CMK (cell line): ENCODE results near the gene BHLHE41.

Source experiments
- DNase-seq: peaks from one replicate; pipeline ENCODE4 v3.0.0-alpha.2; 2010; ENCODE audit warnings: low read depth

BHLHE41 gene

DNA sequence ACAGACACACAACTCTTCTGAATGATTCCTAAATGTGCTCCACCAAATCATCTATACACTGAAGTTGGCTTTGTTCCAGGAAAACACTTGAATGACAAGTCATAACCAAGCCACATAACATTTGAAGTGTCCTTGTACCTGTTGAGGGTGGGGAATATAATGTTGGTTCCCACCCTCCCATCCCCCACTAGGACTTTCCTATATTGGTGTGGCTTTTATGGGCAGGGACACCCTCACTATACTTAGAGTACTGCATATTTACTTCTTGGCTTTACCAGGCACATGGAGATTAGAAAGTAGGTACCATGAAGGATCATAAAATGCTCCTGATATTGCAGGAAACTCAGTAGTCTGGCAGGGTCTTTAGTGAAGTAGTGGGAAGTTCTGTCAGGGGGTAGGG lies 9.7 kb upstream of the BHLHE41 start:
- DNase-seq = no peak

DNA sequence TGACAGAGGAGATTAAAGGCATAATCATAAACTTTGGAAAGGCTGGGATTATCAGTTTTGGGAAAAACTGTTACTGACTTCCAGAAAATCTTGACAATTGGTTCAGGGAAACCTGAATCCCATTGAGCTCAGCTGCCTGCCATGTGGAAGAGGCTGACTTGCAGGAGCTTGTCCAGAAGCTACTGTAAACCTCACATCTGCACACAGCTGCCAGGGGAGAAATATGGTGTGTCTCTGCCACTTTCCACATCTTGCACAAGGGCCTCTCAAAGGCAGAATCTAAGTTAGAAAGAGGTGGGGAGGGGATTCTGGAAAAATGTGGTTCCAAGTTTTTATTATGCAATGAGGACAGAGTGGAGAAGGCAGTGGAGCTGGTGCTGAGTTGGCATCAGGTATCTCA lies 8.7 kb upstream of the BHLHE41 start:
- no peak for DNase-seq

DNA sequence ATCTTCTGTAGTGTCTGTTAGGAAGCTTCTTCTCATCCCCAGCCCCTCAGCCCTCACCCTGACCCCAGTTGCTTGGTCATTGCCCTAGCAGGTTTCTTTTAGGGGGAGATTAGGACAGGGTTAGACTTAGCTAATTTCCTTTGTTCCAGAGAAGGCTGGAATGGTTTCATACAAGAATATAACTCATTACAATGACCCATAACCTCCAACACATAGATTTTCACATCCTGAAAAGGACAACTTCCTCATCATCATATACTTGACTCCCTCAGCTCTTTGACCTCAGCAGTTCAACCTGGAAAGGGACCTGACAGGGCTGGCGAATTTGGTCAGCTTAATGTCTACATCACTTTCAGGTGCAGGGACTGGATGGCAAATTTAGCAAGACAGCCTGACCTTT lies 8.0 kb upstream of the BHLHE41 start:
- DNase-seq = no peak

DNA sequence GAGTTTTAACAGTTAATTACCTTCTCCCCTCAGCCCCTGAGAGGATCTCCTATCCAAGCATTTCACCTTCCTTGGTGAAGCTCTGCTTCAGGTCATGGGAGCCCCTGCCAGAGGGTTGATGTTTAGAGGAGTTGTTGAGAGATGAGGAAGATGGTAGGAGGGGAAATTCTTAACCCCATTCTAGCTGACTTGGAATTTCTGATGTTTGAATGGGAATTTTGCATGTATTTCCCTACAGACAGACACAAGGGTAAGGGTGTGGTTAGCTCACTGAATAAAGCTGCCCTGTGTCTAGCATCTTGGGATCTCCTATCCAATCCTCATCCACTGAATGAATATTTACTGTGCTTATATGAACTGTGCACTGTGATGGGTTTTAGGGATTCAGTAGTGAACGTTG lies 7.1 kb upstream of the BHLHE41 start:
- no peak for DNase-seq

DNA sequence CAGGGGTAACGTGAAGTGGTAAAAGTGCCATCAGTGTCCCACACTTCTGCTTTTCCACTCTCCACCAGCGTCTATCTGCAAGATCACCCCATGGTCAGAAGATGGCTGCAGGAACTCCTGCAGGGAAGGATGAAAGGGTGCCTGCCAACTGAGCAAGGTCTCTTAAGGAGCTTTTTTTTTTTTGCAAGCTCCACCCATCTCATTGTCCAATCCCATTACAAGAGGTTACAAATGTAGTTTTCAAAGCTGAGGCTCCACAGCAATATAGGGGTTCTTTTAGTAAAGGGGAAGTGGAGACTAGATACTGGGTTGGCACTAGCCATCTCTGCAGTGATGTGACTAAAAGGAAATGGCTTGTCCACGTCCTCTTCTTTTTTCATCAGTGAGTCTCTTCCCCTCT lies 5.9 kb upstream of the BHLHE41 start:
- no peak for DNase-seq

DNA sequence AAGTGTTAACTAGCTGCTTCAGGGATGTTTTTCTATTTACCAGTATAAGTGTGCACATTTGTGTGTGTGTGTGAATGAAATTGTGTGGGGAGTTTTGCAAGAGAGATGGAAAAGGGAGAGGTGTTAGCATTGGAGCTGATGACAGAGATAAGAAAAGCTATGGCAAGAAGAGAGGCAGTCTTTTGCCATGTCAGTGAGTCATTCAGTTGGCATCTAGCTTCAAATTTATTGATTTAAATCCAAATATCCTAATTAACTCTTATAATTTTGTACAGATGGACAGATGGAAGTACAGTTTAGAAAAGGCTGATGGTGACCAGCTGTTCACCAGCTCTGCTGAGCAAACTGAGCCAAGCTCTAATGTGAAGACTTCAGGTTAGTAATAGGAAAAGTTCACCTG lies 3.3 kb upstream of the BHLHE41 start:
- DNase-seq = no peak

DNA sequence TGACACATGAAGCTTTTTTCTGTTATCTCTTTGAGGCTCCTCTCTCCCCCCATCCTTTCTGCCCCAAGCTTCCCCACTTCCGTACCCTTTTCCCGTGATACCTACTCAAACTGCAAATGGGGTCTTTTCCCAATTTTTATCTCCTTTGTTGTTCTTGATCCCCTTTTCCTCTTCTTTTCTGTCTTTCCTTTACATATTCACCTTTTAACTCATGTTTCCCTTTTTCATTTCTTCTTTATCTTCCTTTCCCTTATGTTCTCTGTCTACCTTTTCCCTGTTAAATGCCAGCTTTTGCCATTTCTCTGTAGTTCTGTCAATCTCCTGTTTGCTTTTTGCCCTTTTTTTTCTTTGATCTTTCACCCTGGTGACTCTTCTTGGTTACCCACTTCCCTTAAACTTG lies 2.6 kb upstream of the BHLHE41 start:
- DNase-seq = no peak

DNA sequence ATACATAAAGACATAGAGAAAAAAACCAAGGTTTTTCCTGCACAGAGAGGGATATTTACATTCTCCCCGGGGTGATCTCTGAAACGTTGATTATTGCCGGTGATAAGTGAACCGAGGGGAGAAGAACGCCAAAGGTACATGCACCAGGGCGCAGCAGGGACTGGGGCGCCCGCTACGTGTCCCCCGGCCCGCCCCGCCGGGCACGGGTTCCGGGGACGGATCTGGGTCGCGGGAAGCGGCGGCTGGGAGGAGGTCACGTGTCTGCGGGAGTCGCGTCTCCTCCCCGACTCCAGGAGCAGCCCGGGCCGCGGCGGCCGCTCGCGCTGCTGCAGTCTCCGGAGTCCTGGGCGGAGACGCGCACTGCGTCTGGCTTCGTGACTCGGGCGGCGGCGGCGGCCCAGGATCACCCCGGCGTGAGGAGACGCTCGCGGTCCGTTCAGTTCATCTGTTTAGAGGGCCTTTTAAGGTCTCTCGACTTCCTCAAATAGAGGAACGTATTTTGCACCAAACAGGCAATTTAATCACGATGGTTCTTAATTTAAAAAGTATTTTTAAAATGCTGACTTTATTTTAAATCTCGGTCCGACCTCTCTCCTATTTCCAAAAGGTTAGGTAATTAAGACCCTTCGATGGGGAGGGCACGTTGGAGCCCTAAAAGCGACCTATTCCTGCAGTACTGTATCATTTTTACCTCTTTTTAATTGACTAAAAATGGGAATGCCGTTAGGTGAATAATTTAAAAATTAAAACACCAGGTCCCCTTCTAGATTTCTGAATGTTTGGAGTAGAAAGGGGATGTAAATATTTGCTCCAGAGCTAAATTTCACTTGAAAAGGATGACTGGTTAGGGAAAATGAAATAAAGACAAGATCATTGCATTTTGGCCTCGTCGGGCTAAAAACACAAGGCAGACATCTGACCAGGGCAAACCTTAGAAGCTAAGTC lies 1.8 kb upstream of the BHLHE41 start:
- DNase-seq = no peak

DNA sequence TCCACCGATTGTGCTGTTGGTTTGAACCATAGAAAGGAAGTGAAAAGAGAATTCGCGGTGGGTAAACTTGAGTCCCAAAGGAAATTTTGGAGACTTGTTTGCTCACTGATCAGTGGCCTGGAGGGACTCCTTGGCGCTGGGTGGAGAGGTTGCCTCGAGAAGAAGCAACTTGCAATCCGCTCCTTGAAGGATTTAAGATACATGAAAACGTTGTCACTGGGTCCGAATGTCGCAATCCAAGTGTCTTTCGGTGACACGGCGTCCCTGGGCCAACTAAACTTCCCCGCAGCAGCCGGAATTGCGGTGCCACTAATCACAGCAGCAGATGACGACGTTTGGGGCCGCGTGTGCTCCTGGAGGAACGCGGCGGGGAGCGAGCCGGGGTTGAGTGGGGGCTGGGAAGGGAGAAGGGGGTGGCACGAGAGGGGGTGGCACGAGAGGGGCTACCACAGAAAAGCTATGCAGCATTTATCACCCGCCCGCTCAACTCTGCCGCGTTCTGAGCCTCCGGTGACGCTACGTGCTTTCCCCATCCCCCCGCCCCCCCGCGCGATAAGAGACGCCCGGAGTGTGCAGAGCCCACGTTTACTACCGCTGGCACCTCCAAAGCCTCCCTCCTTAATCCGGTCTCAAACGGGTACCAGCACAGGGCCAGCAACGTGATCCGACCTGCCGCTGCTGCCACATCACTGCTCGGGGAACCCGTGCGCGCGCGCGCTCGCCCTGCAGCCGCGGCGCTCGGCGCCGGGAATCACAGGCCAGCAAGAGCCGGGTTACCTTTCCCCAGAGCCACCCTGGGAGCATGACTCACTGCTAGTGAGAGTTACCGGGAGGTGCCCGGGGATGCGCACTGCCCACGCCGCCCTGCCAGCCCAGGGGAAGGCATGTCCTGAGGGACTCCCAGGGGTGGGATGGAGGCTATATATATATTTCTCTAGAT lies 833 bp upstream of the BHLHE41 start:
- no peak for DNase-seq

DNA sequence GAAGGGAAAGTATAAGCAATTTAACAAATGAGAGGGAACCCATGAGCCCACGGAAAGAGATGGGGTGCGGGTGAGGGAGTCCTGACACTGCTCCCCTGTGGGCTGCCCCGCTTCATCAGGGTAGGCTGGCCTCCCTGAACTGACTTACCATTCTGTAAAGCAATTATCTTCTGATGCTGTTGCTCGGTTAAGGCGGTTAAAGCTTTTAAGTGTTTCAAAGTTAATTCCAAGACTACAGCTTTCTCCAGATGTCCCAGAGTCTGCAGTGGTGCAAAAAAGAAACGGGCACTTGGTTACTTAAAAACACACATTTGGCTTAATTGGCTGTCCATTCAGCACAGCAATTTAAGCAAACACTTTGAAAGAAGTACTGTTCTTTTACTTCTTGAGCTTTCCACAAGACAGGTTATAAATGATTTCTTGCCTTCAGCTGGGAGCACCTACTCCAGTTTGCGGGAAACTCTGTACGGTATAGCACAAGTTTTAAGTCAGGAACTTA lies 1.3 kb downstream of the BHLHE41 start:
- DNase-seq = no peak

DNA sequence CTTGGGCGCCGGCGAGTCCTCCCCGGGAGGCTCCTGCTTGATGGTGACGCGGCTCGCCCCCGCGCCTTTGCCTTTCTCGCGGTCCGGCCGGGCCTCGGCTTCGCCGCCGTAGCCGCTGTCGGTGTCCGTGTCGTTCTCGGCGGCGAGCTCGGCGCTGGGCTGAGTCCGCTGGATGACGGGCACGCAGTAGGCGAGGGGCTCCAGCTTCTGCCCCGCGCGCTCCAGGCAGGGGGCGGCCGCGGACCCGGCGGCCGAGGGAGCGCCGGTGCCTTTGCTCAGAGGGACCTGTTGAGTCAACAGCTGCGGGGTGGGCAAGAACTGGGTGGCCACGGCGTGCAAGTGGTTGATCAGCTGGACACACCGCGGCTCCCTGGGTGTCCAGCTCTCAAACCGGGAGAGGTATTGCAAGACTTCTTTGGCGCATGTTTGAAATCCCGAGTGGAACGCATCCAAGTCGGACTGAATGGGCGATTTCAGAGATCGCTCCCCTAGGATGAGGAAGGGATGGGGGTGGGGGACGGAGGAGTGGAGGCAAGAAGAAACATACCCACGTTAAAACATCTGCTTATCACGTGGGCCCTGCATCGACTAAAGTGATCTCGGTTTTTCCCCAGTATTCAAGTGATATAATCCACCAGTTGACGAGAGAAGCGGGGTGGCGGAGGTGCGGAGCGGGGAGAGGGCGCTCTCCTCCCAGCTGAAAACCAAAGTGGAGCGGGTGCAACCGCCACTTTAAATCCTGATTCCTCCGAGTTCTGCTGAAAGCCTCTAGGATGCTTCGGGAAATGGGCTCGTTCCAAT lies 2.0 kb downstream of the BHLHE41 start:
- DNase-seq = no peak

DNA sequence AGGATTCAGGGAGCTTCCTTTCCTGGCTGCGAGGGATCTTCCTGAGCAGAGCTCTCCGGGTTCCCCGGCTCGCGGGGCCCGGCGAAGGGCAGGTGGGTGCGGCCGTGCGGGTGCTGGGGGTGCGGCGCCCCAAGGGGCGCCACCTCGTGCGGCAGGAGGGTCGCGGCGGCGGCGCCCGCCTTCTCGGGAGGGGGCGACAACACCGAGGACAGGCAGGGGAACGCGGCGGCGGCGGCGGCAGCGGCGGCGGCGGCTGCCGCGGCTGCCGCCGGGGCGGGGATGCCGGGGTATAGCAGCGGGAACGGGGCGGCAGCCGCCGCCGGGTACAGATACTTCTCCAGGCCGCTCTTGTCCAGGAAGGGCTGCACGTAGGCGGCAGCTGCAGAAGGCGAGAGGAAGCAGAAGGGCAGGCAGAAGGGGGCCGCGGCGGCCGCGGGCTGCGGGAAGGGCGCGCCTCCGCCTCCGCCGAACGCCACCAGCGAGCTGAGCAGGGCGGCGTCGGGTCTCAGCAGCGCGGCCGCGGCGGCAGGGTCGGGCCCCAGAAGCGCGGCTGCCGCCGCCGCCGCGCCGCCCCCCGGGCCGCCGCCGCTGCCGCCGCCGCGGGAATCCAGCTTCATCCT lies 2.7 kb downstream of the BHLHE41 start:
- no peak for DNase-seq

DNA sequence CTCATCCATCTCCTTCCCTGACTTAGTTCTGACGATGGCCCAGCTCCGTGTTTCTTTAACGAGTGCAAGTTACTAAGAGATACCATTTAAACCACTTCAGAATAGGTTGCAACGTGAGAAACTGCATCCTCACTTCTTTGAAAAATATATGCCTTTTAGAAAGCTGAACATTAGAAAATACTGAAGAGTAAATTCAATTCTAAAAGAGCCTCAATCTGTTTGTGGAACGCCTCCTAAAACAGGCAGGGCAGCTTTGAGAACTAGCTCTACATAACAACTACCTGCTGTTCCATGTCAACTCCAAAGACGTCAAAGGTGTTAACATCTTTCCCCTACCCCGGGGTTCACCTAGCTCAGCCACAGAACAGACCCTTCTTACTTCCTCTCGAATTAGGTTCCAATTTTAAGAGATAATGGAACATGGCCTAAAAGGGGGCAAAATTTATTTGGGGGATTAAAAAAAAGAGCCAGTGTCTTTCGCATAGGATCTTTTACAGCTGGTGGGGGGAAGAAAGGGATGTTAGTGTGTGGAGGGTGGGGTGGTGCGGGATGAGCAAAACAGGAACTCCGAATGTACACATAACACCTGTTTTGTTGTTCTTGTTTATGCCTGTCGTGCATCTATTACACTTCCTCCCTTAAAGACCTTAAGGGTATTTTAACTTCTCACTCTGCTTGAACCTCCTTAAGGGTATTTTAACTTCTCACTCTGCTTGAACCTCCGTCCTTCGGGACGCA lies 3.3 kb downstream of the BHLHE41 start:
- no peak for DNase-seq

DNA sequence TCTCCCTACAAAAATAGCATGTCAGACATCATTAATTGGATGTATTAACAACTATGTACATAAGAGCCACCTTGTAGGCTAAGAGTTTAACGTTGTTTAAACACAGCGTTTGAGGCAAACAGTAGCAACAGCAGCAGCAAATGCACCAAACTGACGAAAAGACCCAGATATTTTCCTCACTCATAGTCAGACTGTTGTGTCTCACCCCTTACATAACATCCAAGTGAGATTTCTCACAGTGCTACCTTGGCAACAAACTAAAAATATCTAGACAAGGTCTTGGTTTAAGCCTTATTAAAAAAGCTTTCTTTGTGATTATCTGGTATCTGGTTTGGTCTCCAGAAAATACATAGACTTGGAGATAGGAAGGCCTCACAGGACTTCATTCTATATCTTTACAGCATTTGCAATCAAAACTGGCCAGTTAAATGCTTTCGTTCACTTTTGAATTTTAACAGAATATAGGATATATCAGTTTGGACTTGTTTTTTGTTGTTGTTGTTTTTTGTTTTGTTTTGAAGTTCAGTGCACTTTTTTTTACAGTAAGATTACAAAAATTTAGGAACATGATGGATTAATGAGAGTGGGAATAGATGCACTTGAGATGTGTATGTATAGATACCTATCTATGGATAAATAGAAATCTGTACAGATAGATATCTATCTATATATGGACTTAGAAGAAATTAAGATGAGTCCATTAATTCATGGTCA lies 4.1 kb downstream of the BHLHE41 start:
- DNase-seq = no peak

DNA sequence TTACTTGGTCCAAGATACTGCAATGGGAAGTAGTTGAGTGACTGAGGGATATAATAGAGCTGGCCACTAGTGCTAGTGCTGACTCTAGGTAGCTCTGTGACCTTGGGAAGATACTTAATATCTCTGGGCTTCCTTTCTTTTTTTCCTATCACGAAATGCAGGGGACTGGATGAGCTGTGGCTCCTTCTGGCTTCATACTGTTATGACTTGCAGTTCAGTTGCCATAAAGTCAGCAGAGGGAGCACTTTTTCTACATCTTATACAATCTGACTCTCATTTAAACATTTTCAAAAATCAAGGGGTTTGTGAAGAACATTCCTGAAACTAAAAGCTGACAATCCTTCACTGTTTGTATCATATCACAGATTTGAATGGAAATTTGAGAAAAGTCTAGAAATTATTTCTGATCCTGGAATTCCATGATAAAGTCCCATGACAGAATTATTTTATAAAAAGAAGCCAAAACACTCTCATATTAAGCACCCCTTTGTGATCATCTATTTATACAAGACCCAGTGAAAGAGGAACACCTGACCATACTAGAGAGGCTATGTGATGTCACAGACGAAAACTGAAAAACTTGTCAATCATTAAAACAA lies 5.3 kb downstream of the BHLHE41 start:
- DNase-seq = no peak

DNA sequence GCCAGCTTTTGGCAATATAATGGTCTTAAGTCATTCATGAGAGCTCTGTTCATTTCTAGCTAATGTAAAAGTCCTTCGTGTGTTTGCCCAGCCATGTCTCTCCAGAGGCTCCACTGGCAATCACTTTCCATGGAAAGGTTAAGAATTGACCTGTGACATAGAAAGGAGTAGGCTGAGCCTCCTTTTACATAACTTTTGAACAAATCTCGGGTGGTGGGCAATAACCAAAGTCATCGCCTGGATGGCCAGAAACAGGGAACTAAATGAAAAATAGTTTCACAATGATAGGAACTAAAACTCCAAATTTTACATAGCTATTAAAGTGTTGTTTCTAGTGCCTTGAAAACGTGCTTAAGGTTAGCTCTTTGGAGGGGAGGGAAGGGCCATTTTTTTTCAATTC lies 6.5 kb downstream of the BHLHE41 start:
- no peak for DNase-seq

DNA sequence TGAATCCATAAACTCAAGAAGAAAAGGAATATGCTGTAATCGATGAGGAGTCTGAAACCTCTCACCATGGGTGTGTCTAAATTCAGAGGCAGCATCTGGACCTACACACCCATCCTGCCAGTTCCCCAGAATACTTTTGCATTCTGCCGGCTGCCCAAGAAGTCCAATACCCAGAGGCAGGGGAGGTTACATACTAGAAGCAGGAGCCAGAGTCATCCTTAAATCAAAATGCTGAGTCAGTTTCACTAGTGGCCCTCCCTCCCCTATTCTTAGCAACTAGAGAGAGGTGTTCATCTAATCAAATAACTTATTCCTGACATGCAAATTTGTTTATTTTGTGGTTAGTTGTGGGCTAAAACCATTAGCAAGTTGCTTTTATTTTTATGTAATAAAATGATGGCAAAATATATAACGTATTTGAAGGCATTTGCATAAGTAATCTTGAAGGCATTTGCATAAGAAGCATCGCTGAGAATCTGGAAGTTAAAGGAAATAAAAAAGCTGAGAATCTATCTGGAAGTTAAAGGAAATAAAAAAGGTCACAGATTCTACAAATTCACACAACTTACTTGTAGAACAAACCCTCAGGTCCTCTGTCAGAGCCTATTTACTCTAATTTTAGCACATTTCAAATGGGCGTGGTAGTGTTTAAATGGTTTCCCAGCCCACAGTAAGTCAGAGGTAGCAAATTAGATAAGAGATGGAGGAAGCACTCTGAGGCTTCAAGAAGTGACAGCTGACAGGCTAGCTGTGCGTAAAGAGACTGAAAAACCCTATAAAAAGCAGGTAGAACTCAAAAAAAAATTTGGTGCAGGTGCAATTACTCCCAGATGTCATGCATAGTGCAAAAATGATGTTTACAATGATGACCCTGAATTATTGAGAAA lies 7.8 kb downstream of the BHLHE41 start:
- no peak for DNase-seq

DNA sequence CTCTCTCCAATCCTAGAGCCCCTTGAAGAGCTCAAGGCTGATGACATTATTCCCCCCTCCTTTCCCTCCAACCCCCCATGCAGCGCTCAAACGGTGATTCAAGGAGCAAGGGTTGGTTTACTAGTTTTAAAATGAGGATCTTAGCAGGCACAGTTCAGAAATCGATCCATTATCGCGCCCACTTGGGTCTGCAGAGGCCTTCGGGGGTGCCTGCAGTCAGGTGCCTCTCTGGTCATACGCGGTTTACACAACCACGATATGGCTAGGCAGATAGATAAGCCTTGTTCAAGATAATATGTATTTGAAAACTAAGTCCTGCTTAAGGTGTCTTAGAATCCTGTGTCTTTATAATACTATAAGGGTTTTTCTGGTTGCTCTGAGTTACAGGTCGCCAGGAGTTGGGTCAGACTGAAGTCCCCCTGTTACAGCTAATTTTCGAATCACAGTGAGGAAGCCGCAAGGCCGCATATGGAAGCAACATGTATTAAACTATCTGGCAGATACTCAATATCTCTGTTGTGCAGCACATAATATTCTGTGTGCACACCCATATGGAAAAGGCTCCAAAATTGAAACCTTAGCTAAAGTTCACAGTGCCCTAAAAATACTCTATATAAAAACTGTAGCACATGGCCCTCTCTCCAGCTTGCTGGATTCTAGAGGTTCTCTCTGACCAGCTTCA lies 10.0 kb downstream of the BHLHE41 start:
- DNase-seq = no peak
